ENCODE data around the gene CACNA1A. TPM values are rescaled to one million over a fixed set of nuclear protein-coding genes. Genes with fewer than 3 reads are reported as not detected.

The CACNA1A gene
- total and polyA plus RNA-seq, 2 of the 13 experiments (the other 11 are each of a cell fraction or from before 2014, with no cell fraction given): not detected

DNA sequence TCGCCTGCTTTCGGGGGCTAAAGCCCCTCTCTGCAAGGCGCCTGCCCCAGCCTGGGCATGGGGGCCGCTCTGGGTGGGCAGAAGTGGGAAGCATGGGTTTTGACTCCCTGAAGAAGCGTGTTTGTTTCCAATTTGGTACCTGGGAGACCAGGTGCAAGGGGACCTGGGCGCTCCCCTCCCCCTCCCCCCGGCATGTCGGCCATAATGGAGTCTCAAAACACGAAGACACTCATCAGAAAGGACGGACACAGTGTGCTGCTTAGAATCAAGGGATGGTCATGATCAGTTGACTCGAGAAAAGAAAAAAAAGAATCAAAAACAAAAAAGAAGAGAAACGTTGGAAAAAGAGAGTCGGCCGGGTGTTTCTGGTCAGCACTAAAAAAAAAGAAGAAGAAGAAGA is 279.3 kb downstream of the CACNA1A start (continued):
- TF ChIP-seq, protein P1, sequence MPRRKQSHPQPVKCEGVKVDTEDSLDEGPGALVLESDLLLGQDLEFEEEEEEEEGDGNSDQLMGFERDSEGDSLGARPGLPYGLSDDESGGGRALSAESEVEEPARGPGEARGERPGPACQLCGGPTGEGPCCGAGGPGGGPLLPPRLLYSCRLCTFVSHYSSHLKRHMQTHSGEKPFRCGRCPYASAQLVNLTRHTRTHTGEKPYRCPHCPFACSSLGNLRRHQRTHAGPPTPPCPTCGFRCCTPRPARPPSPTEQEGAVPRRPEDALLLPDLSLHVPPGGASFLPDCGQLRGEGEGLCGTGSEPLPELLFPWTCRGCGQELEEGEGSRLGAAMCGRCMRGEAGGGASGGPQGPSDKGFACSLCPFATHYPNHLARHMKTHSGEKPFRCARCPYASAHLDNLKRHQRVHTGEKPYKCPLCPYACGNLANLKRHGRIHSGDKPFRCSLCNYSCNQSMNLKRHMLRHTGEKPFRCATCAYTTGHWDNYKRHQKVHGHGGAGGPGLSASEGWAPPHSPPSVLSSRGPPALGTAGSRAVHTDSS (CRISPR knock-in tag; conservative IDR thresholded peaks at IDR 0.05): no peak
- no peak for TF ChIP-seq MATR3 (CRISPR knock-in tag; IDR thresholded peaks at IDR 0.05)
- no peak for TF ChIP-seq SYNCRIP (IDR thresholded peaks at IDR 0.05; ENCODE audit: insufficient read depth, low read depth, low read length)
- TF ChIP-seq, protein P2, sequence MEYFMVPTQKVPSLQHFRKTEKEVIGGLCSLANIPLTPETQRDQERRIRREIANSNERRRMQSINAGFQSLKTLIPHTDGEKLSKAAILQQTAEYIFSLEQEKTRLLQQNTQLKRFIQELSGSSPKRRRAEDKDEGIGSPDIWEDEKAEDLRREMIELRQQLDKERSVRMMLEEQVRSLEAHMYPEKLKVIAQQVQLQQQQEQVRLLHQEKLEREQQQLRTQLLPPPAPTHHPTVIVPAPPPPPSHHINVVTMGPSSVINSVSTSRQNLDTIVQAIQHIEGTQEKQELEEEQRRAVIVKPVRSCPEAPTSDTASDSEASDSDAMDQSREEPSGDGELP (IDR thresholded peaks at IDR 0.05; ENCODE audit: borderline replicate concordance, low read depth): no peak
- TF ChIP-seq ZNF124 (CRISPR knock-in tag; IDR thresholded peaks at IDR 0.05): no peak

DNA sequence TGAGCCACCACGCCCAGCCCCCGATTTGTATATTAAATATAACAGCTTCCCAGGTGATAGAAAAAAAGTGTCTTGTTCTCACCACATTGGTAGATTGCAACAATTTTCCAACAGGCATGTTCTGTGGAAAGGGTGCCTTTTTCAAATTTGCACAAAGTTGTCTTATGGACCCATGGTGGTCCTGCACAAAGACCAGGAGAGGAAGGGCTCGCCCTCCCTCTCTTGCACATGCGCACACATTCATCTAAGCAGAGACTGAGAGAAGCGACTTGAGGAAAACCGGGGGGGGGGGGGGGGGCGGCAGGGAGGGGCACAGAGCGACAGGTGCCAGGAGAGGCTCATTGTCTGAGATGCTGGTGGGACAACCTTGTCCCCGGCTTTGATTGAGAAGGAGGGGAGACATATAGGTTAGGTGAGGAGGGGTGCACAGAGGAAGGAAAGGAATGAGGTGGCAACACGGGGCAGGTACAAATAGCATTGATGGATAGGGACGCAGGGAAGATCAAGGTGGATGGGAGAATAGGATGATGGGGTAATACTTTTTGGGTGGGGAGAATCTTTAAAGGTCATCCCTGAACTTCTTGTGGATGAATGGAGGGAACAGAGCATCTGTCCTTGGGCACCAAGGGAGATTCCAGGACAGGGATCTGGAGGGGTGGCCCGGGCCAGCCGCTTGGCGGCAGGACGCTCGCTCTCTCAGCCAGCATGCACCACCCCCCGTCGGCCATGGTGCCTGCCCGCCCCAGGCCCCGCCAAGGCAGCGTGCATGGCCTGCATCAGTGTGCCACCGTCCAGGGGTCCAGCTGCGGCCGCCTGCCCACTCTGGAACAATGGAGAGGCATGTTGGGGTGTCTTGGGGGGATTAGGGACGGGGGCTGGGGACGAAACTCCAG is 280.1 kb downstream of the CACNA1A start:
- Histone ChIP-seq H3K27me3 (ENCODE audit: control insufficient read depth in 1 of 2, insufficient read depth in 2 of 2, low read length in 2 of 2) (peaks cover 2 to 46% of the 10 kb centered on the region in 2 experiments; a peak in 4 of 5 replicates), H3K9ac (ENCODE audit: insufficient read depth, low read depth, low read length) (no peak overlapping the region), H3K27ac (ENCODE audit: extremely low read length, insufficient read depth, low read length) (no peak overlapping the region), H3K4me2 (ENCODE audit: low read depth, low read length) (no peak overlapping the region), H4K20me1 (ENCODE audit: insufficient read depth, low read length) (no peaks in the 10 kb centered on the region), H3K4me1 (ENCODE audit: insufficient read depth, low read length) (no peaks in the 10 kb centered on the region), H3K79me2 (ENCODE audit: insufficient read depth, low read length) (no peaks in the 10 kb centered on the region), H2AFZ (ENCODE audit: low read length) (no peak overlapping the region), H3K4me3 (replicated peaks in 1 of 3; ENCODE audit: insufficient read depth in 1 of 3, low read depth in 2 of 3, low read length in 3 of 3) (no peak overlapping the region), H3K36me3 (replicated peaks in 1 of 2; ENCODE audit: control insufficient read depth in 1 of 2, insufficient read depth in 2 of 2, low read length in 2 of 2) (no peaks in the 10 kb centered on the region), H3K9me3 (ENCODE audit: low read length) (no peaks in the 10 kb centered on the region)
- ChIA-PET POLR2A (no interaction called here), CTCF (ENCODE audit: low intra/inter-chr PET ratio, low total read pairs) (no interaction called here)
- ATAC-seq (peak; percentile 55), FAIRE-seq (no peak), DNase-seq (ENCODE audit: low spot score) (no peak)
- BruUV-seq (replicated peaks): no TSS peak
- peak; percentile 49; the same call in 1 of the 2 replicates for TF ChIP-seq ZNF121 (CRISPR knock-in tag; IDR thresholded peaks at IDR 0.05)
- TF ChIP-seq, protein P3, sequence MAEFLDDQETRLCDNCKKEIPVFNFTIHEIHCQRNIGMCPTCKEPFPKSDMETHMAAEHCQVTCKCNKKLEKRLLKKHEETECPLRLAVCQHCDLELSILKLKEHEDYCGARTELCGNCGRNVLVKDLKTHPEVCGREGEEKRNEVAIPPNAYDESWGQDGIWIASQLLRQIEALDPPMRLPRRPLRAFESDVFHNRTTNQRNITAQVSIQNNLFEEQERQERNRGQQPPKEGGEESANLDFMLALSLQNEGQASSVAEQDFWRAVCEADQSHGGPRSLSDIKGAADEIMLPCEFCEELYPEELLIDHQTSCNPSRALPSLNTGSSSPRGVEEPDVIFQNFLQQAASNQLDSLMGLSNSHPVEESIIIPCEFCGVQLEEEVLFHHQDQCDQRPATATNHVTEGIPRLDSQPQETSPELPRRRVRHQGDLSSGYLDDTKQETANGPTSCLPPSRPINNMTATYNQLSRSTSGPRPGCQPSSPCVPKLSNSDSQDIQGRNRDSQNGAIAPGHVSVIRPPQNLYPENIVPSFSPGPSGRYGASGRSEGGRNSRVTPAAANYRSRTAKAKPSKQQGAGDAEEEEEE (CRISPR knock-in tag; IDR thresholded peaks at IDR 0.05; ENCODE audit: borderline replicate concordance): no peak
- no peak for TF ChIP-seq ZNF670 (CRISPR knock-in tag; IDR thresholded peaks at IDR 0.05; ENCODE audit: borderline replicate concordance)
- WGBS (ENCODE audit: low lambda C conversion rate): 24% methylated on average over 15 of the region's 26 CpGs
- in situ Hi-C loops (cut with HindIII; ENCODE audit: extremely low pct_ligation_motif_present, low pct_unique_long_range_greater_than_20kb): no loop called here
- intact Hi-C loops (cut with micrococcal nuclease; ENCODE audit: unreplicated experiment): no loop called here

Measured in HepG2 (cell line).